Brain microvascular endothelial cell (primary cell): Measurements from ENCODE around the gene SNTG2.

Source experiments
- DNase-seq: peaks from one replicate; pipeline ENCODE4 v3.0.0-alpha.2; 2020
- H3K27ac ChIP-seq: fragments of 250-450 bp; sonication (Bioruptor Pico); 2 replicates; pipeline ENCODE4 v1.5.1; 2020; ENCODE audit warnings: mild to moderate bottlenecking, moderate library complexity
- H3K27me3 ChIP-seq: fragments of 250-450 bp; sonication (Bioruptor Pico); replicated peaks from 2 replicates; pipeline ENCODE4 v1.5.1; 2020; ENCODE audit warnings: mild to moderate bottlenecking
- H3K36me3 ChIP-seq: fragments of 250-450 bp; sonication (Bioruptor Pico); replicated peaks from 2 replicates; pipeline ENCODE4 v1.5.1; 2020; ENCODE audit warnings: mild to moderate bottlenecking
- H3K4me3 ChIP-seq: 2 replicates; pipeline ENCODE4 v1.5.1; 2011; ENCODE audit warnings: low read depth, mild to moderate bottlenecking, control low read depth, low read length, moderate library complexity
- CTCF ChIP-seq: IDR thresholded peaks from 2 replicates; pipeline ENCODE4 v1.5.1; 2011; ENCODE audit warnings: low read depth, mild to moderate bottlenecking, moderate library complexity, low read length, control low read depth, inconsistent platforms; ENCODE audit errors: missing control alignments
- in situ Hi-C: cut with HindIII; loops from 2 replicates; pipeline ENCODE4 v1.10.0; 2017; ENCODE audit warnings: low sequenced_read_pairs, low pct_ligation_motif_present

The SNTG2 gene

GRCh38 chr2:916935-917334 lies 33.7 kb upstream of the SNTG2 start:
- Histone ChIP-seq H3K27me3 (no peaks in the 10 kb centered on the region), H3K36me3 (no peaks in the 10 kb centered on the region), H3K4me3 (no peak overlapping the region), H3K27ac (no peak overlapping the region)
- TF ChIP-seq CTCF = no peak
- in situ Hi-C loops = no loop called here
- no peak for DNase-seq

- TF ChIP-seq CTCF = no peak
- no peak overlapping the region for H3K27ac ChIP-seq
- in situ Hi-C loops = no loop called here
- no peaks in the 10 kb centered on the region for H3K36me3 ChIP-seq
- DNase-seq = no peak
- H3K4me3 ChIP-seq = no peak overlapping the region
- no peaks in the 10 kb centered on the region for H3K27me3 ChIP-seq
These were observed 31.0 kb upstream of the SNTG2 start for GRCh38 chr2:919672-920071.

GRCh38 chr2:920573-920972 lies 30.1 kb upstream of the SNTG2 start:
- in situ Hi-C loops = no loop called here
- no peaks in the 10 kb centered on the region for H3K27me3 ChIP-seq
- H3K27ac ChIP-seq = no peak overlapping the region
- no peak overlapping the region for H3K4me3 ChIP-seq
- no peak for DNase-seq
- H3K36me3 ChIP-seq = no peaks in the 10 kb centered on the region
- no peak for TF ChIP-seq CTCF

- Histone ChIP-seq H3K36me3 (no peaks in the 10 kb centered on the region), H3K4me3 (no peak overlapping the region), H3K27me3 (no peaks in the 10 kb centered on the region), H3K27ac (no peak overlapping the region)
- TF ChIP-seq CTCF = no peak
- no peak for DNase-seq
- in situ Hi-C loops = no loop called here
These were observed 29.6 kb upstream of the SNTG2 start for GRCh38 chr2:920999-921398.

- in situ Hi-C loops = no loop called here
- TF ChIP-seq CTCF = no peak
- Histone ChIP-seq H3K4me3 (no peak overlapping the region), H3K27ac (no peak overlapping the region), H3K27me3 (no peaks in the 10 kb centered on the region), H3K36me3 (no peaks in the 10 kb centered on the region)
- no peak for DNase-seq
These were observed 28.5 kb upstream of the SNTG2 start for GRCh38 chr2:922185-922584.

- no peak overlapping the region for H3K4me3 ChIP-seq
- H3K27me3 ChIP-seq = no peaks in the 10 kb centered on the region
- no peak for TF ChIP-seq CTCF
- in situ Hi-C loops = no loop called here
- H3K27ac ChIP-seq = no peak overlapping the region
- no peak for DNase-seq
- no peaks in the 10 kb centered on the region for H3K36me3 ChIP-seq
These were observed 26.6 kb upstream of the SNTG2 start for GRCh38 chr2:923832-924601.
